Neural crest cell (in vitro differentiated cells): ENCODE measurements around the gene TRNP1. TPM values are rescaled to one million over a fixed set of nuclear protein-coding genes. Genes with fewer than 3 reads are reported as not detected.

ENCODE experiments used
- DNase-seq: peaks from one replicate; pipeline ENCODE4 v3.0.0; 2021; ENCODE audit warnings: low read depth, mixed read lengths, low spot score
- H3K27ac Mint-ChIP-seq: one replicate; pipeline ENCODE4 v1.8.0; 2021; ENCODE audit warnings: mild to moderate bottlenecking, mixed read lengths; ENCODE audit not compliant: unreplicated experiment
- H3K27me3 Mint-ChIP-seq: 2 replicates; pipeline ENCODE4 v1.8.0; 2021; ENCODE audit warnings: low read depth, mild to moderate bottlenecking, mixed read lengths
- H3K36me3 Mint-ChIP-seq: 2 replicates; pipeline ENCODE4 v1.8.0; 2021; ENCODE audit warnings: low read depth, mild to moderate bottlenecking, mixed read lengths
- H3K4me1 Mint-ChIP-seq: 2 replicates; pipeline ENCODE4 v1.8.0; 2021; ENCODE audit warnings: mixed read lengths
- H3K4me3 Mint-ChIP-seq: one replicate; pipeline ENCODE4 v1.8.0; 2021; ENCODE audit warnings: mild to moderate bottlenecking, mixed read lengths
- H3K9me3 Mint-ChIP-seq: 2 replicates; pipeline ENCODE4 v1.8.0; 2021; ENCODE audit warnings: mixed read lengths
- total RNA-seq: library from RNA; stranded (reverse); gene quantifications from 2 replicates; pipeline ENCODE4 v1.2.1, GENCODE V29; 2021
- TF ChIP-seq, protein P1 (sequence below): fragments of 200-600 bp; sonication (generic); conservative IDR thresholded peaks from 2 replicates; pipeline ENCODE4 v1.5.0; 2021; ENCODE audit warnings: antibody characterized with exemption, mild to moderate bottlenecking

TRNP1 gene
- total RNA-seq, 1 donor from 2014 or later, result 18.7 TPM

DNA sequence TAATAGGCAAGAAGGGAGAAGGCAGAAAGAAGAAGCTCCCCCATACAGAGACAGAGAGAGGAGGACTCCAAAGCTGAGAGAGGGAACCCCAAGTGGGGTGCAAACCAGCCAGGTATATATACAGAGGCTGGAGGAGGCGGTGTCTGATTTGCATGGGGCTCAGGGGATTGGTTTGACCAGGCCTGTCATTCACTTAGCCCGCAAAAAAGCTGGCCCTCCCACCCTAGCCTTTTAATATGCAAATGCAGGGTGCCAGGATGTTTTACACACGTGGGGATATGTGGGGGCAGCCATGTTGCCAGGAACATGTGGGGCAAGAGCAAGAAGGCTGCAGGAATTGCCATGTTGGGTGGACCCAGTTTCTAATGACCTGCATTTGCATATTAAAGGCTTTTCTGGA, 56.1 kb downstream of the TRNP1 start:
- TF ChIP-seq, protein P1, sequence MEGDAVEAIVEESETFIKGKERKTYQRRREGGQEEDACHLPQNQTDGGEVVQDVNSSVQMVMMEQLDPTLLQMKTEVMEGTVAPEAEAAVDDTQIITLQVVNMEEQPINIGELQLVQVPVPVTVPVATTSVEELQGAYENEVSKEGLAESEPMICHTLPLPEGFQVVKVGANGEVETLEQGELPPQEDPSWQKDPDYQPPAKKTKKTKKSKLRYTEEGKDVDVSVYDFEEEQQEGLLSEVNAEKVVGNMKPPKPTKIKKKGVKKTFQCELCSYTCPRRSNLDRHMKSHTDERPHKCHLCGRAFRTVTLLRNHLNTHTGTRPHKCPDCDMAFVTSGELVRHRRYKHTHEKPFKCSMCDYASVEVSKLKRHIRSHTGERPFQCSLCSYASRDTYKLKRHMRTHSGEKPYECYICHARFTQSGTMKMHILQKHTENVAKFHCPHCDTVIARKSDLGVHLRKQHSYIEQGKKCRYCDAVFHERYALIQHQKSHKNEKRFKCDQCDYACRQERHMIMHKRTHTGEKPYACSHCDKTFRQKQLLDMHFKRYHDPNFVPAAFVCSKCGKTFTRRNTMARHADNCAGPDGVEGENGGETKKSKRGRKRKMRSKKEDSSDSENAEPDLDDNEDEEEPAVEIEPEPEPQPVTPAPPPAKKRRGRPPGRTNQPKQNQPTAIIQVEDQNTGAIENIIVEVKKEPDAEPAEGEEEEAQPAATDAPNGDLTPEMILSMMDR, result no peak
- H3K36me3 Mint-ChIP-seq, result no peaks in the 10 kb centered on the region
- H3K9me3 Mint-ChIP-seq, result no peaks in the 10 kb centered on the region
- H3K4me1 Mint-ChIP-seq, result peaks cover 17% of the 10 kb centered on the region
- no peak for DNase-seq
- H3K4me3 Mint-ChIP-seq, result no peak overlapping the region
- no peaks in the 10 kb centered on the region for H3K27me3 Mint-ChIP-seq
- no peak overlapping the region for H3K27ac Mint-ChIP-seq

Other genes starting within 250 kb of the TRNP1 start
- 8.7 and 11.1 TPM in 2 replicates for gene PIGV, start 205.7 kb upstream of the TRNP1 start, total RNA-seq
- 41.7 and 44.3 TPM in 2 replicates for gene ZDHHC18, start 167.0 kb upstream of the TRNP1 start, total RNA-seq
- 0.30 TPM in 1 of 2 replicates, not detected in the other for gene SFN, start 130.5 kb upstream of the TRNP1 start, total RNA-seq
- 28.5 and 31.7 TPM in 2 replicates for gene GPN2, start 103.4 kb upstream of the TRNP1 start, total RNA-seq
- gene GPATCH3, start 93.2 kb upstream of the TRNP1 start, total RNA-seq, result 17.2 and 21.3 TPM in 2 replicates
- not detected in 2 replicates for gene NR0B2, start 79.7 kb upstream of the TRNP1 start, total RNA-seq
- 96.1 and 102 TPM in 2 replicates for gene NUDC, start 71.9 kb upstream of the TRNP1 start, total RNA-seq
- gene KDF1, start 33.2 kb upstream of the TRNP1 start, total RNA-seq, result not detected in 2 replicates
- 10.1 and 11.0 TPM in 2 replicates for gene TENT5B, start 19.2 kb downstream of the TRNP1 start, total RNA-seq
- 24.2 and 27.1 TPM in 2 replicates for gene SLC9A1, start 161.4 kb downstream of the TRNP1 start, total RNA-seq
- gene WDTC1, start 240.9 kb downstream of the TRNP1 start, total RNA-seq, result 25.5 and 26.5 TPM in 2 replicates